Activated CD4-positive, alpha-beta T cell treated with anti-CD3 and anti-CD28 coated beads for 36 hours (primary cell): ENCODE measurements around the gene FGR. TPM values are rescaled to one million over a fixed set of nuclear protein-coding genes. Genes with fewer than 3 reads are reported as not detected.

Experiments
- ATAC-seq: fragments of 200-7000 bp; cut with Tn5 transposase; one replicate; pipeline ENCODE4 v1.10.0; 2021; ENCODE audit warnings: mild to moderate bottlenecking, moderate library complexity
- CTCF ChIA-PET: fragments of 350-600 bp; sonication (Branson Sonifier 250); formaldehyde crosslinking; loops from one replicate; lab custom pipeline; 2021; ENCODE audit warnings: antibody characterized with exemption; lab: Charles Lee
- POLR2A ChIA-PET: fragments of 350-600 bp; sonication (Branson Sonifier 250); formaldehyde crosslinking; loops from one replicate; lab custom pipeline; 2021; ENCODE audit warnings: antibody characterized with exemption, inconsistent platforms; lab: Charles Lee
- DNase-seq: peaks from one replicate; pipeline ENCODE4 v3.0.0-alpha.2; 2020
- H3K27ac Mint-ChIP-seq: one replicate; pipeline ENCODE4 v1.8.0; 2021; ENCODE audit warnings: mixed read lengths
- H3K27me3 Mint-ChIP-seq: one replicate; pipeline ENCODE4 v1.8.0; 2021; ENCODE audit warnings: mixed read lengths
- H3K36me3 Mint-ChIP-seq: one replicate; pipeline ENCODE4 v1.8.0; 2021; ENCODE audit warnings: low read depth, mixed read lengths
- H3K4me1 Mint-ChIP-seq: one replicate; pipeline ENCODE4 v1.8.0; 2021; ENCODE audit warnings: mixed read lengths
- H3K4me3 Mint-ChIP-seq: one replicate; pipeline ENCODE4 v1.8.0; 2021; ENCODE audit warnings: mild to moderate bottlenecking, moderate library complexity, mixed read lengths
- H3K9me3 Mint-ChIP-seq: one replicate; pipeline ENCODE4 v1.8.0; 2021; ENCODE audit warnings: low read depth, mixed read lengths
- intact Hi-C, 2 experiments: fragments of 100-400 bp; cut with DNase I in 1 of 2; cut with micrococcal nuclease in 1 of 2; formaldehyde crosslinking; loops; one replicate each; pipeline versions ENCODE4 v1.14.2 to v1.15.1; 2022 to 2024; cut with DNase I, micrococcal nuclease
- total RNA-seq, 2 experiments: library from RNA; stranded (reverse); gene quantifications; one replicate each; pipeline ENCODE4 v1.2.3, GENCODE V29; 2021

The FGR gene
- total RNA-seq, 2 experiments from 2014 or later = 0.11 TPM; not detected in 1

DNA sequence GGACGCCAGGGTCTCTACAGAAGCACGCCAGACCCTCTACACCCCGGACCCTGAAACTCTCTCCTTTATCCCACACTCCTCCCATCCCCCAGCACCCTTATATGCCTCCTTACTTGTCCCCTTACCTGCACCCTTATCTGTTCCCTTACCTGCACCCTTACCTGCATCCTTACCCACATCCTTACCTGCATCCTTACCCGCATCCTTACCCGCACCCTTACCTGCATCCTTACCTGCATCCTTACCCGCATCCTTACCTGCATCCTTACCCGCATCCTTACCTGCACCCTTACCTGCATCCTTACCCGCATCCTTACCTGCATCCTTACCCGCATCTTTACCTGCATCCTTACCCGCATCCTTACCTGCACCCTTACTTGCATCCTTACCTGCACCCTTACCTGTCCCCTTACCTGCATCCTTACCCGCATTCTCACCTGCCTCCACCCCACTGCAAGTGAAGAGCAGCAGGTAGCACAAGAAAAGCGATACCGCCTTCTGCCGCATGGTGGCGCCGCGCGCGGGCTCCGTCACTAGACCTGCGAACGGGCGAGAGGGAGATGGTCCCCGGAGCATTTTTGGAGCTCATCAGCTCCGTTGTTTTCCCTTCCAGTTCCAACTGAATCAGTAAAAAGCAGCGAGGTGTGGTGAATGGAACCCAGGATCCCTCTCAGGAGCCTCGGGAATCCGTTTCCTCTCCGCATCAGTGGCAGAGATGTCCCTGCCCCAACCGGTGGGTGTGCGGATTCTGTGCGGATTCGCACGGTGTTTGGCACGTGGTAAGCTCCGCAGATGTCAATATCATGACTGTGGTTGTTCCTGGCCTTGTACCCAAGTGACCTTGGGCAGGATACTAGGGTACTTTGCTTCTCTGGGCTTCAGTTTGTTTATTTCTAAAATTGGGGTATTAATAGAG, 34.1 kb upstream of the FGR start:
- H3K27me3 Mint-ChIP-seq = no peaks in the 10 kb centered on the region
- CTCF ChIA-PET = interaction anchor here (0.6 to 2.2 kb wide), 57 partner anchors 8 to 1464 kb away, joined by 3 to 14 read pairs (median 4); partner anchors contain the start of genes AHDC1, ATP5IF1, FAM76A and MAP3K6
- peak overlapping the region; percentile 65 for H3K27ac Mint-ChIP-seq
- no peaks in the 10 kb centered on the region for H3K9me3 Mint-ChIP-seq
- H3K4me3 Mint-ChIP-seq = peak overlapping the region; percentile 83
- H3K36me3 Mint-ChIP-seq = peaks cover 11% of the 10 kb centered on the region
- intact Hi-C loops = loop anchor here in 1 of 2 experiments (1.0 kb wide), 3 partner anchors 50 to 310 kb away; partner anchors contain the start of gene PPP1R8
- DNase-seq (peak; percentile 93), ATAC-seq (peak; percentile 43)
- H3K4me1 Mint-ChIP-seq = peaks cover 31% of the 10 kb centered on the region
- POLR2A ChIA-PET = interaction anchor here (0.6 to 1.0 kb wide), 2 partner anchors 10 to 57 kb away, joined by 3 to 5 read pairs; partner anchors contain the start of gene FAM76A

- POLR2A ChIA-PET = no interaction called here
- no peak for ATAC-seq
- no peaks in the 10 kb centered on the region for H3K27me3 Mint-ChIP-seq
- peaks cover 33% of the 10 kb centered on the region for H3K4me1 Mint-ChIP-seq
- no peak overlapping the region for H3K4me3 Mint-ChIP-seq
- H3K36me3 Mint-ChIP-seq = peaks cover 11% of the 10 kb centered on the region
- DNase-seq = no peak
- intact Hi-C loops = no loop called here
- no peaks in the 10 kb centered on the region for H3K9me3 Mint-ChIP-seq
- CTCF ChIA-PET = interaction anchor here (0.6 to 2.2 kb wide), 7 partner anchors 60 to 335 kb away, joined by 3 to 11 read pairs (median 4); no protein-coding TSS in a partner anchor
- no peak overlapping the region for H3K27ac Mint-ChIP-seq
Observed at GRCh38 chr1:27668121-27668807, 33.3 kb upstream of the FGR start.

DNA sequence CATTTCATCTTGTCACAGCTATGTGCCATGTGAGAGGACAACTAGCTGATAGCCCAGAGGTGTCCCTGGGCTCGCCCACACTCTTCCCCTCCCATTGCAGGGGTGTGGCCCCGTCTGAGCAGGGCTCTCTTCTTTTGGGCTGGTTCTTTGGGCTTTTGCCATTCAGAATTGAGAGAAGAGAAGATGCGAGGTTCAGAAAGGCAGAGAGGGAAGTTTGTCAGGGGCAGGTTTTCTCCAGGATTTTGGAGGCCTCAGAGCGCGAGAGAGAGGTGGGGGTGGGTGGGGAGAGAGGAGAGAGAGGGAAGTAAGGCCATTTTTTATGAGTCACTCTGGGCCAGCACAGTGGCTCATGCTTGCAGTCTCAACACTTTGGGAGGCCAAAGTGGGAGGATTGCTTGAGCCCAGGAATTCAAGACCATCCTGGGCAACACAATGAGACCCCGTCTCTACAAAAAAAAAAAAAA, 31.8 kb upstream of the FGR start:
- peaks cover 40% of the 10 kb centered on the region for H3K4me1 Mint-ChIP-seq

GRCh38 chr1:27666294-27666693, 31.3 kb upstream of the FGR start:
- DNase-seq (no peak), ATAC-seq (no peak)
- intact Hi-C loops = no loop called here
- Mint-ChIP-seq H3K36me3 (peaks cover 12% of the 10 kb centered on the region), H3K27ac (no peak overlapping the region), H3K4me1 (peaks cover 41% of the 10 kb centered on the region), H3K4me3 (no peak overlapping the region), H3K9me3 (no peaks in the 10 kb centered on the region), H3K27me3 (no peaks in the 10 kb centered on the region)
- CTCF ChIA-PET = interaction anchor here (1.4 to 2.8 kb wide), 3 partner anchors 58 to 60 kb away, joined by 4 to 15 read pairs (median 6); partner anchors contain the start of gene FAM76A
- POLR2A ChIA-PET = no interaction called here

More for the DNA sequence above, 31.8 kb upstream of the FGR start:
- H3K27ac Mint-ChIP-seq = no peak overlapping the region
- CTCF ChIA-PET = interaction anchor here (1.1 to 2.8 kb wide), 5 partner anchors 17 to 61 kb away, joined by 3 to 15 read pairs (median 5); no protein-coding TSS in a partner anchor
- no peak overlapping the region for H3K4me3 Mint-ChIP-seq
- no peak for ATAC-seq
- no peaks in the 10 kb centered on the region for H3K9me3 Mint-ChIP-seq
- intact Hi-C loops = no loop called here
- DNase-seq = no peak
- peaks cover 12% of the 10 kb centered on the region for H3K36me3 Mint-ChIP-seq
- no peaks in the 10 kb centered on the region for H3K27me3 Mint-ChIP-seq
- POLR2A ChIA-PET = no interaction called here

DNA sequence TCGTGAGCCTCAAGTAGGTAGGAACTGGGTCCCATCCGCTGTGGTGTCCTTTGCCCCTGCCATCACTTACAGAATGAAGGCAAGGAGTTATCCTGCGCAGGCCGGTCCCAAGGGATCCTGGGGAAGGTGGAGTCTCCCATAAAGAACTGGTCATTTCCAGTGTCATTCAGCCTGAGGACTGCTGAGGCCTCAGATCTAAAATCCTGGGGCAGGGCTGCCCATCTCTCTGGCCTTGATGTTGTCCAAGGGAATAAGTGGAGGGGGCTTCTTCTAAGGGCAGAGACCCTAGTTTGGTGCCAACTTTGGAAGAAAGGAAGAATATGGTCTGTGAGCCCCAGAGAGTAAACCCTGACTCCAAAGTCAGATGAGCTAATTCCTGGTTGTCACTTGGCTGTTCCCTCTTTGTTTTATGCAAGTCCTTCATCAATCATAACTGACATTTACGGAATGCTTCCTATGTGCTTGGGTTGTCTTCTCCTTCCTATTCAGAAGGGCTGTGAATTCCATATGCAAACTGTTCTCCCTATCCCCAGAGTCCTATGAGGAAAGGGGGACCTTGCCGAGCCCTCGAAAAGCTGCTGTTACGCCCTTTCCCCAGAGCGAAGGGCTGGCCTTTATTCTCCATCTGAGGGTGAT, 30.1 kb upstream of the FGR start:
- peaks cover 12% of the 10 kb centered on the region for H3K36me3 Mint-ChIP-seq
- no peak overlapping the region for H3K4me3 Mint-ChIP-seq
- no peaks in the 10 kb centered on the region for H3K27me3 Mint-ChIP-seq
- ATAC-seq (no peak), DNase-seq (no peak)
- H3K4me1 Mint-ChIP-seq = peaks cover 41% of the 10 kb centered on the region
- ChIA-PET POLR2A (no interaction called here), CTCF (interaction anchor here (0.5 to 2.8 kb wide), 9 partner anchors 9 to 249 kb away, joined by 3 to 15 read pairs (median 3); partner anchors contain the start of genes FAM76A and STX12)
- intact Hi-C loops = no loop called here
- H3K9me3 Mint-ChIP-seq = no peaks in the 10 kb centered on the region
- no peak overlapping the region for H3K27ac Mint-ChIP-seq

DNA sequence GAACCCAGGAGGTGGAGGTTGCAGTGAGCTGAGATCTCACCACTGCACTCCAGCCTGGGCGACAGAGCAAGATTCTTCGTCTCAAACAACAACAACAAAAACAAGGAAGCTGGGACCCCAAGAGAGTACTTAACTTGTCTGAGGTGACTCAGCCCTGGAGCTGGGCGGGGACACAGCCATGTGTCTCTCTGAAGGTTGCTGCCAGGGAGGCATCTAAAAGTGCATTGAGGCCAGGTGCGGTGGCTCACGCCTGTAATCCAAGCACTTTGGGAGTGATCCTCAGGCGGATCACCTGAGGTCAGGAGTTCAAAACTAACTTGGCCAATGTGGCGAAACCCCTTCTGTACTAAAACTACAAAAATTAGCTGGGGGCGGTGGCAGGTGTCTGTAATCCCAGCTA, 29.3 kb upstream of the FGR start:
- CTCF ChIA-PET = interaction anchor here (0.6 to 3.7 kb wide), 7 partner anchors 50 to 253 kb away, joined by 3 to 33 read pairs (median 5); no protein-coding TSS in a partner anchor
- Mint-ChIP-seq H3K36me3 (peaks cover 12% of the 10 kb centered on the region), H3K9me3 (no peaks in the 10 kb centered on the region), H3K27me3 (no peaks in the 10 kb centered on the region), H3K4me1 (peaks cover 39% of the 10 kb centered on the region), H3K27ac (no peak overlapping the region), H3K4me3 (no peak overlapping the region)
- POLR2A ChIA-PET = no interaction called here
- intact Hi-C loops = no loop called here
- ATAC-seq = no peak
- DNase-seq = no peak

DNA sequence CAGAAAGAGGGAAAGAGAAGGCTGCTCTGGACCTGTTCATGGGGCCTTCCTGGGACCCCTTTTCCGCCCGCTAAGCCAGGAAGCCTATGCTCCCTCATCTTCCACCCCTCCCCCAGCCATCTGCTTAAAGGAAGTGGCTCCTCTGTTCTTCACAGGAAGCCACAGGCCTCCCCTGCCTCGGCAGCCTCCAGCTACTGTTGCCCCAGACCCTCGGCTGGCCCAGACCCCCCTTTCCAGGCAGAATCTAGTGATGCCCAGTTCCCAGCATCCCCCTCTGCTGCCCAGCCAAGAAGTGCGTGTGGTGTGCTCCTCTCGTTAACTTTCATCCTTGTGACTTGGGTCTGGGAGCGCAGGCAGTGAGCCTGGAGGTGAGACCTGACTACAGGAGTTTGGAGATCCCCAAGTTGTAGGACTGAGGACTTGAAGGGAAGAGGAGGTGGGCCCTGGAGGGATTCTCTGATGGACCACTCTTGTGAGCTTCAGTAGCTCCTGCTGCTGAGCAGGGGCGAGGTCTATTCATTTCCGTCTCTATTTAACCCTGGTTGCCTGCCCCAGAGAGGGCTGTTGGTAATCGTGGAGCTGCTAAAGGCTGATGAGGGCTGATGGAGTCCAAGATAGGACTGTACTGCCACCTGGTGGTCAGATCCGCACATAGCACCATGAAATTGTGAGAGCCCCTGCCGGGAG, 27.9 kb upstream of the FGR start:
- Mint-ChIP-seq H3K36me3 (peaks cover 12% of the 10 kb centered on the region), H3K4me3 (peak overlapping the region; percentile 70), H3K9me3 (no peaks in the 10 kb centered on the region), H3K27me3 (no peaks in the 10 kb centered on the region), H3K27ac (peak overlapping the region; percentile 98), H3K4me1 (peaks cover 45% of the 10 kb centered on the region)
- intact Hi-C loops = loop anchor here (1.0 to 2.0 kb wide), 11 partner anchors 19 to 367 kb away; partner anchors contain the start of gene GPR3 (in 2 of the 2)
- ATAC-seq (peak; percentile 84), DNase-seq (peak; percentile 94)
- CTCF ChIA-PET = interaction anchor here (0.6 to 3.8 kb wide), 47 partner anchors 7 to 773 kb away, joined by 3 to 172 read pairs (median 5); partner anchors contain the start of genes AHDC1, FAM76A, GPR3 and IFI6
- POLR2A ChIA-PET = interaction anchor here (0.5 to 1.8 kb wide), 6 partner anchors 57 to 748 kb away, joined by 3 to 7 read pairs (median 4); partner anchors contain the start of genes AHDC1, FAM76A and STX12

DNA sequence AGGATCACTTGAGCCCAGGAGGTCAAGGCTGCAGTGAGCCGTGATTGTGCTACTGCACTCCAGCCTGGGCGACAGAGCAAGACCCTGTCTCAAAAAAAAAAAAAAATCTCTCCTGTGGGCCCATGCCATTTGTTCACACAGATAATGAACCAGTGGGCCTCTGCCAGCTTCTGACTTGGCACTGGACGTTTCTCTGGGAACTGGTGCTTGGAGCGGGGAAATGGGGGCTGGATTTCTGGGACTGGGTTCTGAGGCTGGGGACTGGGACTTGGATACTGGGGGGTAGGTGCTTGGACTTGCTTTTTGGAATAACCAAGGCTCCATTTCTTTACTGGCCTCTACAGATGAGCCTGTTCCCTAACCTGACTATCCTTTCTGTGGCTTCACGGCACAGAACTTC, 27.3 kb upstream of the FGR start:
- ATAC-seq (no peak), DNase-seq (no peak)
- intact Hi-C loops = loop anchor here (2.0 kb wide), 5 partner anchors 25 to 269 kb away; partner anchors contain the start of gene GPR3 (in 1 of the 2)
- ChIA-PET CTCF (interaction anchor here (0.7 to 3.8 kb wide), 27 partner anchors 8 to 617 kb away, joined by 3 to 172 read pairs (median 6); partner anchors contain the start of genes AHDC1, GPR3, IFI6 and WASF2), POLR2A (interaction anchor here (1.8 kb wide), 1 partner anchor 56 kb away, joined by 7 read pairs; no protein-coding TSS in a partner anchor)
- Mint-ChIP-seq H3K36me3 (peaks cover 8% of the 10 kb centered on the region), H3K4me1 (peaks cover 45% of the 10 kb centered on the region), H3K9me3 (no peaks in the 10 kb centered on the region), H3K27ac (peak overlapping the region; percentile 98), H3K4me3 (peak overlapping the region; percentile 70), H3K27me3 (no peaks in the 10 kb centered on the region)

DNA sequence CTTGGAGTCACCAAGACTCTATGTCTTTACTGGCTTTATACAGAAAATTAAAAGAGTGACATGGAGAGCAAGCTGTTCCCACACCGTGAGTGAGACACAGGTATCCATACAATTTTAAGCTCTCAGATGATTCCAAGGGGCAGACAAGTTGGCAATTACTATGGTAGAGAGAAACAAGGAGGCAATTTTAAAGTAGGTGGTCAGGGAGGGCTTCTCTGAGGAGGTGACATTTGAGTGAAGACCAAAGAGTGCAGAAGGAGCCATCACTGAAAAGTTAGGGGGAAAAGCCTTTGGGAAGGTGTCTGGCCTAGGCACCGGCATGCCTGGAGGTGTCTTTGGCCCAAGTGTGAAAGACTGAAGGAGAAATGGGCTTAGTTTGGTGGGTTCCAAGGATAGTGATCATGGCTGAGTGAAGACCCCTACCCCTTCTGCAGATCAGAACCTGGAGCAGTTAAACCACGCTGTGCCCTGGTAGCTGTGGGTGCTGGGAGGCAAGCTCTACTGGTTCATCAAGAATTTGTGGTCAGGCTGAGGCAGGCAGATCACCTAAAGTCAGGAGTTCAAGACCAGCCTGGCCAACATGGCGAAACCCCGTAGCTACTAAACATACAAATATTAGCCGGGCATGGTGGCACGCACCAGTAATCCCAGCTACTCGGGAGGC, 26.6 kb upstream of the FGR start:
- intact Hi-C loops = loop anchor here (2.0 kb wide), 5 partner anchors 25 to 269 kb away; partner anchors contain the start of gene GPR3 (in 1 of the 2)
- no peak overlapping the region for H3K4me3 Mint-ChIP-seq
- no peaks in the 10 kb centered on the region for H3K9me3 Mint-ChIP-seq
- H3K4me1 Mint-ChIP-seq = peaks cover 45% of the 10 kb centered on the region
- peaks cover 6% of the 10 kb centered on the region for H3K36me3 Mint-ChIP-seq
- ChIA-PET CTCF (interaction anchor here (0.7 to 3.8 kb wide), 15 partner anchors 8 to 616 kb away, joined by 3 to 172 read pairs (median 5); partner anchors contain the start of genes AHDC1 and IFI6), POLR2A (interaction anchor here (1.8 kb wide), 1 partner anchor 55 kb away, joined by 7 read pairs; no protein-coding TSS in a partner anchor)
- H3K27ac Mint-ChIP-seq = peak overlapping the region; percentile 52
- DNase-seq (no peak), ATAC-seq (no peak)
- no peaks in the 10 kb centered on the region for H3K27me3 Mint-ChIP-seq
